22Rv1 (cell line): ENCODE measurements around the gene PODNL1.

Source experiments
- H3K27ac ChIP-seq: fragments of 450-650 bp; 2 replicates; pipeline ENCODE4 v1.5.1; 2017
- CTCF ChIP-seq: fragments of 450-650 bp; IDR thresholded peaks from 2 replicates; pipeline ENCODE4 v1.5.1; 2017; ENCODE audit warnings: mild to moderate bottlenecking
- ZFX ChIP-seq: fragments of 450-650 bp; IDR thresholded peaks from 2 replicates; pipeline ENCODE4 v1.6.1; 2017; ENCODE audit warnings: antibody characterized with exemption, borderline replicate concordance

The PODNL1 gene

GRCh38 chr19:13938301-13939064 is at the start of gene PODNL1:
Gene PODNL1, minus strand, starts transcription at chr19:13938417. Its CDS starts 236 bp downstream, at chr19:13938181.
- no peak for TF ChIP-seq CTCF
- no peak for TF ChIP-seq ZFX
- H3K27ac ChIP-seq, result no peak within 1 kb of the TSS

DNA sequence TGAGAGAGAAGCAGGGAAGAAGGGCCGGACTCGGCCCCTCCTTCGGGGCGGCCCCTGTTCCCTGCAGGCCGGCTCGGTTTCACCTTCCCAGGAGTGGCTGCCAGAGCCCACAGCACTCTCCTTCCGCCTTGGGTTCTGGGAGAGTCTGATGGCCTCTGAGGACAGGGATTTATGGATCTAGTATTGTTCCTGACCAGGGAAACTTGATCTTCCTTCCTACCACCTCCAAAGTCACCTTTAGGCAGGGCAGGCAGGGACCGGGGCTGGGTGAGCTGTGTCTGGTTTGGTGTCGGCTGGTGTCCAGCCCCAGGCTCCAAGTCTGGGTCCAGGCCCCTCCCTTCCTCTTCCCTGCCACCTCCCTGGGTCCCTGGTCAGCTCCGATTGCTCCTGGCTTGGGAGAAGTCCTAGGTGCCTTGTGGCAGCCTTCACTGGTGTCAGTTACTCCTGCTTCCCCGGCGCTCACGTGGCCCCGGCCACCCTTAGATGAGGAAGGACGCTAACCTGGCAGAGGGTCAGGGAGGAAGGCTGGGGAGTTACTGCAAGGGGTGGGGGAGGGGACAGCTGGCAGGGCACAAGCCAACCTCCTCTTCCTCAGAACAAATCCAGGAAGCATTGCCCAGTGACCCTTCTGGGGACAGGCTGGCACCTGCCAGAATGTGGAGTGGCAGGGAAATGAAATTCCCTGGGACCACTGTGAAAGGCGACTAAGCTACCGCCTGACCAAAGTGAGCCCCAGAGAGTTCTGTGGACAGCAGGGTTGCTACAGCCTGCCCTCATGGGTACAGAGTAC is 49.1 kb upstream of the PODNL1 start:
- TF ChIP-seq ZFX (no peak), CTCF (no peak)

GRCh38 chr19:13986348-13986904 is 48.2 kb upstream of the PODNL1 start:
- no peak overlapping the region for H3K27ac ChIP-seq
- TF ChIP-seq ZFX, result no peak
- no peak for TF ChIP-seq CTCF

More for the DNA sequence above, 49.1 kb upstream of the PODNL1 start:
- H3K27ac ChIP-seq, result no peak overlapping the region

DNA sequence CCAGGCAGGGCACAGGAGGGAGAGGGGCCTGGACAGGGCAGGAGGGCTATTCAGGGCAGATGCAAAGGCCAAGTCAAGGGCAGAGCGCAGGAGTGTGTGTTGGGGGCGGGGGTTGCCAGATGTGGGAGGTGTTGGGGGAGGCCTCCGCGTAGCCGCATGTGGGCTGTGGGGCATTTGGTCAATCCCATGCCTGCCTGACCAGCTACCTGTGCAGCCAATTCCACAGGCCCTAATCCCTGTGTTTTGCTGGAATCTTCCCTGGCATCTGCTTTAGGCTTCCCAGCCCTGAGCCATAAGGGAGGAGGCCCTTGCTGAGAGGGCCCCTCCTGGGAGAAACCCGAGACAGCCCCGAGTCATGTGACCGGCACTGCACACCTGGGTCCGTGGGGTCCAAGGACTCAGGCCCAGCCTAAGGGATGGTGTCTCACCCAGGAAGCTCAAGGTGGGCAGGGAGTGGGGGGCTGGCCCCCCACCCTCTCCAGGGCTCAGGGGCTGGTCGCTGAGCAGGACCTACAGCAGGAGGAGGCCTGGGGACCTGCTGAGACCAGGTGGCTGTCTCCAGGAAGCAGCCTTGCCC is 47.6 kb upstream of the PODNL1 start:
- H3K27ac ChIP-seq, result no peak overlapping the region
- TF ChIP-seq CTCF (no peak), ZFX (no peak)

DNA sequence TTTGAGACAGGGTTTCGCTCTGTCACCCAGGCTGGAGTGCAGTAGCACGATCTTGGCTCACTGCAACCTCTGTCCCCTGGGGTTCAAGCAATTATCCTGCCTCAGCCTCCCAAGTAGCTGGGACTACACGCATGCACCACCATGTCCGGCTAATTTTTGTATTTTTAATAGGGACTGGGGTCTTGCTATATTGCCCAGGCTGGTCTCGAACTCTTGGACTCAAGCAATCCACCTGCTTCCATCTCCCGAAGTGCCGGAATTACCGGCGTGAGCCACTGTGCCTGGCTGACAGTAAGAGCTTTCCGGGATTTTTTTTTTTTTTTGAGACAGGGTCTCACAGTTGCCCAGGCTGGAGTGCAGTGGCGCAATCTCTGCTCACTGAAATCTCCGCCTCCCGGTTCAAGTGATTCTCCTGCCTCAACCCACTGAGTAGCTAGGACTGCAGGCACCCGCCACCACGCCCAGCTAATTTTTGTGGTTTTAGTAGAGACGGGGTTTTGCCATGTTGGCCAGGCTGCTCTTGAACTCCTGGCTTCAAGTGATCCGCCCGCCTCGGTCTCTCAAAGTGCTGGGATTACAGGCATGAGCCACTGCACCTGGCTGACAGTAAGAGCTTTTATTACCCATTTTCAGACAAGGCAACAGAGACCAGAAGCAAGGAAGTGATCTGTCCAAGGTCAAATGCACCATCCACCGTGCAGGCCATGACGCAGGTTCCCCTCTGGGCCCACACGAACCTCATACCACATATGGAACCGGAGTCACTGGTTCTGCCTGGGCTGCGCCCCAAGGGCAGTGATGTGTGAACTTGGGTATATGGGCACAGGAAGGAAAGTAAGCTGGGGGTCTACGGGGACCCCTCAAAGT is 46.9 kb upstream of the PODNL1 start:
- TF ChIP-seq ZFX, result no peak
- TF ChIP-seq CTCF, result no peak
- H3K27ac ChIP-seq, result no peak overlapping the region

DNA sequence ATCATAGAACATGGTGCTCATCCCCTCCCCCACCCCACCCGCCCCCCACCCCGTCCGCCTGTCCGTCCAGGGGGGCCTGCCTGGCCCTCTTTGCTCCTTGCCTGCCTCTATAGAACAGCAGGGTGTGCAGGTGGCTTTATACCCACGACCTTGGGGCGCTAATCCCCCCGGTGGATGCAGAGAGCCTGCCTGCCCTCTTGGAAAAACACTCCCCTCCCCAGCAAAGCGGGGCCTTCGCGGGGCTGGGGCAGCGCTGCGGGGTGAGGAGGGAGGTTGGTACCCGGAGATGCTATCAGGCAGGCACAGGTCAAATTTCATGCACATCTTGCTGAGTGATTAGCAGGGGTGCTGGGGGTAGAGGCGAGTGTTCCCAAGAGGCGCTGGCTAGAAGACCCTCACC is 46.0 kb upstream of the PODNL1 start:
- no peak overlapping the region for H3K27ac ChIP-seq
- no peak for TF ChIP-seq ZFX

DNA sequence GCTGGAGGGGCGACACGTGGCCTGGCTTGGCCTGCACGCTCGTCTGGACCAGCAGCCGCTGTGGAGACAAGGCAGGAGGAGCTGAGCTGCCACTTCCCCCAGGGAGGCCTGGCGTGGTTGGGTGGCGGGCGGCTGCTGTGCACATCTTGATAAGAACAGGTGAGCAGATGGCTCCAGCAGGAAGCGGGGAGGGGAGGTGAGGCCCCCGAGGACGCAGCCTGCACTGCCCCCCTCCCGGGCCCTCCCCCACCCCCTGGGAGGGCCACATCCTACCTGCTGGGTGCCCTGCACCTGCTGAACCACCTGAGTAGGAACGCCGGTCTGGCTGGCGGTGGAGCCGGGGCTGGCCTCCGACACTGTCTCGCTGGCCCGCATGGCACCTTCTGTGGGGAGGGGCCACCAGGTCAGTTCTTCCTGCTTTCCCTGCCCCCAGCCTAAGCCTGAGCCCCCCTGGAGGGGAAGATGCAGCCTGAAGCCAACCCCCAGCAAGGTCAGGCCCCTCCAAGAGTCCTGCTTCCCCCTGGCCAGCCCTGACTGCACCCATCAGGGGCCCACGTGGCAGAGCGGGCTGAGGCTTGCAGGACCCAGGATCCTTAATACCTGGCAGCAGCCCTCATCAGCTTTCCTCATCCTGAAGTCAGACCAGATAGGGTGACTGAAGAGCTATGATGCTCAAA is 45.1 kb upstream of the PODNL1 start:
- no peak overlapping the region for H3K27ac ChIP-seq

More for the DNA sequence above, 45.1 kb upstream of the PODNL1 start:
- TF ChIP-seq ZFX (no peak), CTCF (no peak)
